Subcutaneous adipose tissue (tissue), 4 donors: ENCODE data around the gene MDP1. TPM values are rescaled to one million over a fixed set of nuclear protein-coding genes. Genes with fewer than 3 reads are reported as not detected.

Experiments
- total RNA-seq, 4 donors: library from RNA; depleted of rRNA; stranded (reverse); fragments of >200 nt; gene quantifications; one replicate each; pipeline ENCODE4 v1.1.0, GENCODE V29; 2016
- TF ChIP-seq, protein P1 (sequence below): fragments of 450-650 bp; IDR thresholded peaks from one replicate; pipeline ENCODE4 v1.5.1; 2016; ENCODE audit warnings: low read depth, mild to moderate bottlenecking, control low read depth, antibody characterized with exemption, moderate library complexity

The MDP1 gene
- total RNA-seq, 4 donors from 2014 or later: 14.3 to 30.3 (median 24.1) TPM

DNA sequence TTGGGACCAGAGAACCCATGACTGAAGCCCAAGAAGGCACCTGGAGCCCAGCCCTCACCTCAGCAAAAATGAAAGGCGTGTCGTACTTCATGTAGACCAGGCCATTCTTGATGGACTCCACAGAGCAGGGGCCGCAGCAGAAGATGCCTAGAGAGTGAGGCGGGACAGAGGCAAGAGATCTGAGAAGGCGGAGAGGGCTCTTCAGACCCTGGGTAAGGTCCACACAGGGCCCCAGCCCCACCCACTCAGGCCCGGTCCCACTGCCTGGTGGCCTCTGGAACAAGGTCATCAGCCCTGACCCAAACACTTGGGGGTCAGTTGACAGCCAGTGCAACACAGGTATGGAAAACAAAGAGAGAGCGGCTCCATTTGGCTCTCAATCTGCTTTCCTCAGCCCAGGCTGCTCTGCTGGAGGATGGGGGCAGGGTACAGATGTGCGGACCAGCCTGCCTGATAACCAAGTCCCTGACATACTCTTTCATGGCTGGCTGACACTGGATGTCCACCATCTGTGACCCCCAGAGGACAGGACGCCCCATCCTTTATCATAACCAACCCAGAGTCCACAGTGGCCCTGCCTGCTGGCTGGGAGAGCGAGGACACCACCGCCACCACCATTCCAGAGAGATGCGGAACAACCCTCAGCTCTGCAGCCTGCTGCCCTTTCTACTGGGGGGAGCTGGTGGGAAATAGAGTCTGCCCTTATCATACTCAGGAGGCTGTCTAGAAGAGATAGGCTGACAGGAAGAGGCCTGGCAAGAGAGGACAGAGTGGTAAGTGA, 40.3 kb upstream of the MDP1 start:
- TF ChIP-seq, protein P1, sequence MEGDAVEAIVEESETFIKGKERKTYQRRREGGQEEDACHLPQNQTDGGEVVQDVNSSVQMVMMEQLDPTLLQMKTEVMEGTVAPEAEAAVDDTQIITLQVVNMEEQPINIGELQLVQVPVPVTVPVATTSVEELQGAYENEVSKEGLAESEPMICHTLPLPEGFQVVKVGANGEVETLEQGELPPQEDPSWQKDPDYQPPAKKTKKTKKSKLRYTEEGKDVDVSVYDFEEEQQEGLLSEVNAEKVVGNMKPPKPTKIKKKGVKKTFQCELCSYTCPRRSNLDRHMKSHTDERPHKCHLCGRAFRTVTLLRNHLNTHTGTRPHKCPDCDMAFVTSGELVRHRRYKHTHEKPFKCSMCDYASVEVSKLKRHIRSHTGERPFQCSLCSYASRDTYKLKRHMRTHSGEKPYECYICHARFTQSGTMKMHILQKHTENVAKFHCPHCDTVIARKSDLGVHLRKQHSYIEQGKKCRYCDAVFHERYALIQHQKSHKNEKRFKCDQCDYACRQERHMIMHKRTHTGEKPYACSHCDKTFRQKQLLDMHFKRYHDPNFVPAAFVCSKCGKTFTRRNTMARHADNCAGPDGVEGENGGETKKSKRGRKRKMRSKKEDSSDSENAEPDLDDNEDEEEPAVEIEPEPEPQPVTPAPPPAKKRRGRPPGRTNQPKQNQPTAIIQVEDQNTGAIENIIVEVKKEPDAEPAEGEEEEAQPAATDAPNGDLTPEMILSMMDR: no peak

DNA sequence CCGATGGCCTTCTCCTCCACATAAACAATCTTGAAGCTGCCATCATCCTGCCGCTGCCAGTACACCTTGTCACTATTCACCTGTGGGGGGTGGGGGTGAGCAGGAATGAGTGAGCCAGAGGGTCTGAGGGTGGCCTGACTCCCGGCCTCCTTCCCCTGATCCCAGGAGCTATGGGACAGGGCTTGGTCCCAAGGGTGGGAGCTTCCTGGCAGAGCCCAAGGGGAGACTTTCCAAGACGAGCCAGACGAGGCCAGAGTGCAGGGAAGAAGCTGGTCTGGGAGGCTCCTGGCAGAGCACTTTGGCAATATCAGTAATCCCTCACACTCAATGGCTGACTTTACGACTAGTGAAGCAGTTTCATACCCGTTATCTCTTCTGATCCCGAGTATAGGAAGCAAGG, 39.6 kb upstream of the MDP1 start:
- TF ChIP-seq, protein P1: no peak

DNA sequence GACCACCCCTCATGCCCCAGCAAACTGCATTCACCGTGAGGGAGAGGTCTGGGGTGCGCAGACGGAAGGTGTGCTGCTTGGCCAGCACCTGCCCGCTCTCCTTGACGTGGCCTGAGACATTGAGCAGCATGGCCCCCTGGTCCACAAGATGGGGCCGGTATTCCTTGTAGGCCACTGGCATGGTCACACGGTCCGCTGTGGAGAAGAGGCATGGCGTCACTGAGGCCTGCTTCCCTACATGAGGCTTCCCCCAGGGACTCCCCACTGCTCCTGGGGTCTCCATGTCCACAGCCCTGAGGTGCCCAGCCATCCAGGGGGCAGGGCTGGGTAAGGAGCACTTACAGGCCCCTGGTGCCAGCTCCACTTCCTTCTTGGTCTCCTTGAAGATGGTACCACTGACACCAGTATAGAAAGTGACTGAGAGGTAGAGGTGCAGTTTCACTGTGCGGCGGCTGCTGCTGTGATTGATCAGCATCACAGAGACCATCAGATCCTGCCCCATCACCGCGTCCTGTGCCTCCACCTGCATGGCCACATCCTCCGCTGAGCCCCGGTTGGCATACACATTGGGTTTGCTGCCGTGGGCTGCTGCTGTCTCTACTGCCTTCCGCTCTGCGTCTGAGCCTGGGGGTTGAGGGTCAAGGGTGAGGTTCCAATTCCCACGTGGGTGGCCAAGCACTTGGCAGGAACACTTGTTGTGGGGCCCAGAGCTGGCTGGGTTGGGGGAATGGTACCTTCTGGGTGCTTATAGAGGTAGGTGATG, 38.9 kb upstream of the MDP1 start:
- TF ChIP-seq, protein P1: no peak

DNA sequence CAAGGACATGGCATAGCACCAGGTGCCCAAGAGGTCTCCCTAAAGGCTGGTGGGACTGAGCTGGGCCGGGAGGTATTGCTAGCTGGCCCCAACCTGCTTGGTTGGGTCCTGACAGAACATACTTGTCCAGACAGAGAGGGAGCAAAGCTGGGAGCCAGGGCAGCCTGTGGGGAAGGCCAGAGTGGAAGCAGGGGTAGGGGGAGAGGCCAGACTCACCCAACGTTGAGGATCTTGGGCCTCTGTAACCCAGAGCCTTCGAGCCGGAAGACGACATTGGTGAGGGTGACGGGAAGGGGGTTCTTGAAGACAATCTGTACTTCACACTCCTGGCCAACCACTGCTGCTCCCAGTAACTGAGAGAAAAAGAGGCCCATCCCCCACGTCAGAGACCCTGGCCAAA, 38.1 kb upstream of the MDP1 start:
- TF ChIP-seq, protein P1: no peak

DNA sequence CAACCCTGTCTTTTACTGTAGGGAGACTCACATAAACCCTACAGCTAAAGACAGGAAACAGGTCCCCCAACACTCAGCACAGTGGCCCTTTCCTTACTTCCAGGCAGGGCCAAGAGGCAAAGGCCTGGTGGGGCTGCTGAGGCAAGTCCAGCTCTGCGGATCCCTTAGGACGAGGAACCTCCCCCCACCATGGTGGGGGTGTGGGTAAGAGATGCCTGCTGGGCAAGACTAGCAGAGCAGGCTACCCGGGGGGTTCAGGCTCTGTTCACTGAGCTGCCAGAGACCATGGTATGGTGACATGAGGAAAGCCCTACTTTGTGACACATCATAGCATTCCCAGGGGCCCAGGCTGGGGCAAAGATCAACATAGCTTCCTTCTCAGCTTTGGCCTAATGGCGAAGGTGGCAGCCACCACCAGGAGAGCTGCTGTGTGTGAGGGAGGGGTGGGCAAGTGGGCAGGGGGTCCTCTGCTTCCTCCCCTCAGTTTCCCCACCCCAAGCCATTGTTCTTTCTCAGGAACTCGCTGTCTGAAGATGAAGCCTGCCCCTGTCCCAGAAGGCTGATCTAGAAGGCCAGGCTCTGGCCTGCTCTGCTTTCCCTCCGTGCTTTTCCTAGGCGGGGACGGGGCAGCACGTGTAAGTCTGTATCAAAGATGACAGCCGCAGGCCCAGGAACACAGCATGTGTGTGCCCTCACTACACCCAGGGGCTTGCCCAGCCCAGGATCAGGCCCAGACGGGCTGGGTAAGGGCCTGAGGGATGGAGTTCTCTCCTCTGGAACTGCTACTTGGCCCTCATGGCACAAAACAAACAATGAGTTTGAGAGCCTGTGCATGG, 36.6 kb upstream of the MDP1 start:
- TF ChIP-seq, protein P1: no peak

DNA sequence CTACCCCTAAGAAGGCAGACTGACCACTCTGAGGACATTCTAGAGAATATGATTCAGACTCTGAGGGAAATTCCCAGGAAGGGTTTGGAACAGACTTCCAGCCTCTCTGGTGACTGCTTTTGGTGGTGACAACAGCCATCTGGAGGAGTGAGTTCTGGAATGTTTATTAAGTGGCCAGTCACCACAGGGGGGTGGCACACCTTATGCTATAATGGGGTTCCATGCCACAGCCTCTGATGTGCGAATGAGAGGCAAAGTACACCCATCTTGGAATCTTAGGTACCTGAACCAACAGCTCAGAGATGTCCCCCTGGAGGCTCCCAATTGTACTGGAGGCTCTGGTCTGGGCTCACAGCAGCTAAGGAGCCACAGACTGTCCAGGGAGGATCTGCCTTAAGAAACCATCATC, 36.0 kb upstream of the MDP1 start:
- TF ChIP-seq, protein P1: no peak
